Keratinocyte (primary cell): ENCODE data around the gene ATP13A1. TPM values are rescaled to one million over a fixed set of nuclear protein-coding genes. Genes with fewer than 3 reads are reported as not detected.

Source experiments
- DNase-seq: peaks from one replicate; pipeline ENCODE4 v3.0.0-alpha.2; 2011; ENCODE audit warnings: low read depth, missing footprints, low spot score
- FAIRE-seq: peaks from 2 replicates; lab custom pipeline; 2011; peaks lifted over from hg19 to GRCh38; lab: Jason Lieb, UNC
- H2AFZ ChIP-seq: 2 replicates; pipeline ENCODE4 v1.6.0; 2012; ENCODE audit warnings: low read length, control low read depth, inconsistent platforms; ENCODE audit not compliant: control insufficient read depth
- H3K27ac ChIP-seq: 2 replicates; pipeline ENCODE4 v1.5.1; 2011; ENCODE audit warnings: low read length; ENCODE audit not compliant: control insufficient read depth, insufficient read depth
- H3K27me3 ChIP-seq: 3 replicates; pipeline ENCODE4 v1.6.0; 2011; ENCODE audit warnings: low read length; ENCODE audit not compliant: control insufficient read depth, insufficient read depth; ENCODE audit errors: extremely low read depth
- H3K36me3 ChIP-seq, 2 experiments: 2 replicates in 1 of 2; 3 replicates in 1 of 2; pipeline ENCODE4 v1.5.1; 2011; ENCODE audit warnings: low read length in 2 of 2, mild to moderate bottlenecking in 1 of 2; ENCODE audit not compliant: control insufficient read depth in 2 of 2, insufficient read depth in 2 of 2; ENCODE audit errors: extremely low read depth in 1 of 2
- H3K4me1 ChIP-seq: 3 replicates; pipeline ENCODE4 v1.5.1; 2011; ENCODE audit warnings: low read length; ENCODE audit not compliant: control insufficient read depth, insufficient read depth; ENCODE audit errors: extremely low read depth
- H3K4me2 ChIP-seq: 3 replicates; pipeline ENCODE4 v1.6.0; 2011; ENCODE audit warnings: low read depth, low read length; ENCODE audit not compliant: control insufficient read depth, insufficient read depth; ENCODE audit errors: extremely low read depth
- H3K4me3 ChIP-seq, 3 experiments: fragments of 200-600 bp in 1 of 3; sonication (generic) in 1 of 3; 2 replicates in 2 of 3; 3 replicates in 1 of 3; pipeline ENCODE4 v1.5.1; 2011 to 2016; ENCODE audit warnings: low read length in 3 of 3, mild to moderate bottlenecking in 3 of 3, control low read depth in 2 of 3, inconsistent platforms in 1 of 3, low read depth in 1 of 3, mixed read lengths in 1 of 3, mixed run types in 1 of 3, moderate library complexity in 1 of 3; ENCODE audit not compliant: control insufficient read depth in 2 of 3, insufficient read depth in 2 of 3; ENCODE audit errors: extremely low read depth in 1 of 3
- H3K79me2 ChIP-seq: 2 replicates; pipeline ENCODE4 v1.6.0; 2012; ENCODE audit warnings: low read length; ENCODE audit not compliant: control insufficient read depth, insufficient read depth
- H3K9ac ChIP-seq: 3 replicates; pipeline ENCODE4 v1.6.0; 2011; ENCODE audit warnings: low read length; ENCODE audit not compliant: control insufficient read depth, insufficient read depth; ENCODE audit errors: extremely low read depth
- H3K9me1 ChIP-seq: 3 replicates; pipeline ENCODE4 v1.6.0; 2011; ENCODE audit warnings: low read length; ENCODE audit not compliant: control insufficient read depth, insufficient read depth; ENCODE audit errors: extremely low read depth
- H3K9me3 ChIP-seq: 2 replicates; pipeline ENCODE4 v1.5.1; 2012; ENCODE audit warnings: low read depth, low read length; ENCODE audit not compliant: control insufficient read depth
- H4K20me1 ChIP-seq: 3 replicates; pipeline ENCODE4 v1.6.0; 2011; ENCODE audit warnings: low read length; ENCODE audit not compliant: control insufficient read depth, insufficient read depth; ENCODE audit errors: extremely low read depth
- CTCF ChIP-seq, 3 experiments: IDR thresholded peaks in 1 of 3; conservative IDR thresholded peaks in 1 of 3; optimal IDR thresholded peaks in 1 of 3; 2 replicates in 2 of 3; 3 replicates in 1 of 3; pipeline versions ENCODE3 to v1.5.1; 2011; ENCODE audit warnings: low read length in 3 of 3, mild to moderate bottlenecking in 3 of 3, moderate library complexity in 2 of 3, control low read depth in 1 of 3, inconsistent platforms in 1 of 3; ENCODE audit not compliant: insufficient read depth in 2 of 3; ENCODE audit errors: extremely low read depth in 1 of 3
- EZH2 ChIP-seq: IDR thresholded peaks from one replicate; pipeline ENCODE4 v1.6.1; 2012; ENCODE audit warnings: inconsistent platforms, mild to moderate bottlenecking, low read length, moderate library complexity
- dilution Hi-C: fragments of 300-500 bp; cut with MboI; formaldehyde crosslinking; loops from one replicate; pipeline ENCODE4 v1.7.0; 2020; ENCODE audit warnings: low sequenced_read_pairs; ENCODE audit not compliant: extremely low pct_ligation_motif_present
- polyA plus RNA-seq, 5 experiments: library from polyadenylated mRNA; depleted of rRNA in 3 of 5; stranded (reverse) in 3 of 5; stranded (forward) in 1 of 5; unstranded in 1 of 5; fragments of >200 nt; gene quantifications; 1 replicate in 1 of 5; 2 replicates in 3 of 5; 3 replicates in 1 of 5; pipeline versions ENCODE4 v1.2.1 to v1.2.3, GENCODE V29; 2011 to 2012; ENCODE audit warnings: missing spikeins in 2 of 5, low read depth in 1 of 5, low replicate concordance in 1 of 5

Gene ATP13A1
- polyA plus RNA-seq, 1 donor (not counting 4 experiments of a cell fraction or from before 2014, with no cell fraction given): 9.8 TPM

- no peaks in the 10 kb centered on the region for H3K4me1 ChIP-seq
- no peaks in the 10 kb centered on the region for H3K9me1 ChIP-seq
- dilution Hi-C loops: no loop called here
- TF ChIP-seq EZH2: no peak
- no peak for TF ChIP-seq CTCF (optimal IDR thresholded peaks at IDR 0.05 in 1 of 3, IDR thresholded peaks at IDR 0.05 in 1 of 3, conservative IDR thresholded peaks at IDR 0.05 in 1 of 3; ENCODE audit: extremely low read depth in 1 of 3, insufficient read depth in 2 of 3, low read length in 3 of 3)
- H3K9me3 ChIP-seq: no peaks in the 10 kb centered on the region
- FAIRE-seq: no peak
- H3K79me2 ChIP-seq: peaks cover 6% of the 10 kb centered on the region
- no peak overlapping the region for H3K27ac ChIP-seq
- DNase-seq: no peak
- H3K4me2 ChIP-seq: no peak overlapping the region
- no peak overlapping the region for H2AFZ ChIP-seq
- H3K27me3 ChIP-seq: no peaks in the 10 kb centered on the region
- peaks cover 47 to 71% of the 10 kb centered on the region in 2 experiments for H3K36me3 ChIP-seq
- H3K4me3 ChIP-seq: no peak overlapping the region
- H3K9ac ChIP-seq: no peak overlapping the region
- H4K20me1 ChIP-seq: no peaks in the 10 kb centered on the region
These were observed 8.4 kb downstream of the ATP13A1 start for GRCh38 chr19:19655051-19655594.

- Histone ChIP-seq H3K27ac (no peak overlapping the region), H2AFZ (no peak overlapping the region), H4K20me1 (no peaks in the 10 kb centered on the region), H3K27me3 (no peaks in the 10 kb centered on the region), H3K36me3 (peaks cover 40 to 67% of the 10 kb centered on the region in 2 experiments), H3K9ac (no peak overlapping the region), H3K4me1 (no peaks in the 10 kb centered on the region), H3K79me2 (no peaks in the 10 kb centered on the region), H3K9me3 (no peaks in the 10 kb centered on the region), H3K4me2 (no peak overlapping the region), H3K4me3 (no peak overlapping the region), H3K9me1 (no peaks in the 10 kb centered on the region)
- DNase-seq: no peak
- TF ChIP-seq EZH2 (no peak), CTCF (optimal IDR thresholded peaks at IDR 0.05 in 1 of 3, IDR thresholded peaks at IDR 0.05 in 1 of 3, conservative IDR thresholded peaks at IDR 0.05 in 1 of 3; ENCODE audit: extremely low read depth in 1 of 3, insufficient read depth in 2 of 3, low read length in 3 of 3) (no peak)
- dilution Hi-C loops: no loop called here
- FAIRE-seq: no peak
These were observed 9.0 kb downstream of the ATP13A1 start for GRCh38 chr19:19654441-19654840.
